Stimulated activated effector memory CD8-positive, alpha-beta T cell treated with anti-CD3 and anti-CD28 coated beads, Interleukin-12 subunit alpha, Interleukin-12 subunit beta, amount 100 ng/mL, for 72 hours (primary cell): ENCODE results near the gene RAB5B.
A peak's percentile ranks its signal among the peaks of the same experiment; 100 is the strongest.
"Not testable (repeated sequence)": the region's sequence is repeated elsewhere in the genome, so short reads cannot be mapped to it uniquely, and the experiment has no call there.

ENCODE experiments used
- ATAC-seq: fragments of 150-1000 bp; cut with Tn5 transposase; 2 replicates; pipeline ENCODE4 v1.10.0; 2021
- DNase-seq, 2 donors: peaks; one replicate each; pipeline ENCODE4 v3.0.0; 2021 to 2022; ENCODE audit warnings: low spot score in 2 of 2
- H3K27ac Mint-ChIP-seq: one replicate; pipeline ENCODE4 v1.8.0; 2022; ENCODE audit warnings: mild to moderate bottlenecking, mixed read lengths
- H3K36me3 Mint-ChIP-seq: one replicate; pipeline ENCODE4 v1.8.0; 2022; ENCODE audit warnings: mild to moderate bottlenecking, mixed read lengths
- H3K4me1 Mint-ChIP-seq: one replicate; pipeline ENCODE4 v1.8.0; 2022; ENCODE audit warnings: mixed read lengths
- H3K4me3 Mint-ChIP-seq: one replicate; pipeline ENCODE4 v1.8.0; 2022; ENCODE audit warnings: mild to moderate bottlenecking, mixed read lengths
- H3K9me3 Mint-ChIP-seq: one replicate; pipeline ENCODE4 v1.8.0; 2022; ENCODE audit warnings: mixed read lengths

The RAB5B gene

DNA sequence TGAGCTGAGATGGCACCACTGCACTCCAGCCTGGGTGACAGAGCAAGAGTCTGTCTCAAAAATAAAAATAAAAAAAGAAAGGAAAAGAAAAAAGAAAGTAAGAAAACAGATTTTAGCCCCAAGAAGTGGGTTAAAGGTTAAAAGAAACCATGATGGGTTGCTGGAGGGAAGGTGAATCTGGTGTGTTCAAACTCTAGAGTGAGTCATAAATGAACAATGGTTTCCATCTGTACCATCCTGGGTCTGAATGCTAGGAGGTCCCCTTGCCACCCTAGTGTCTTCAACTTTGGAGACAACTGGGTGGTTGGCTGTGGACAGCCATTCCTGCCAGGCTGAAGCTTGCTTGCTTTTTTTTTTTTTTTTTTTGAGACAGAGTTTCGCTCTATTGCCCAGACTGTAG, 66.3 kb downstream of the RAB5B start:
- Mint-ChIP-seq H3K4me1 (peaks cover 37% of the 10 kb centered on the region), H3K4me3 (peak overlapping the region; percentile 96), H3K9me3 (no peaks in the 10 kb centered on the region), H3K36me3 (peaks cover 60% of the 10 kb centered on the region), H3K27ac (peak overlapping the region; percentile 99)
- ATAC-seq (peak; percentile 60), DNase-seq (no peak)

GRCh38 chr12:56040963-56041551, 67.2 kb downstream of the RAB5B start:
- peak overlapping the region; percentile 96 for H3K4me3 Mint-ChIP-seq
- peak overlapping the region; percentile 99 for H3K27ac Mint-ChIP-seq
- DNase-seq = no peak
- peaks cover 31% of the 10 kb centered on the region for H3K4me1 Mint-ChIP-seq
- H3K36me3 Mint-ChIP-seq = peaks cover 61% of the 10 kb centered on the region
- H3K9me3 Mint-ChIP-seq = no peaks in the 10 kb centered on the region
- no peak for ATAC-seq

GRCh38 chr12:56041552-56042429, 67.9 kb downstream of the RAB5B start, which contains the start of gene RPS26:
TSS of gene RPS26 (plus strand) at chr12:56041918. CDS start at chr12:56042167, 249 bp downstream.
- DNase-seq (peak; percentile 73 to 93), ATAC-seq (peak; percentile 91)
- Mint-ChIP-seq H3K4me3 (peak within 1 kb of the TSS; percentile 96), H3K9me3 (no peaks in the 10 kb centered on the region), H3K27ac (peak within 1 kb of the TSS; percentile 99), H3K4me1 (peaks cover 38% of the 10 kb centered on the region), H3K36me3 (peaks cover 60% of the 10 kb centered on the region)

- peaks cover 58% of the 10 kb centered on the region for H3K36me3 Mint-ChIP-seq
- DNase-seq = not testable (repeated sequence)
Measured at GRCh38 chr12:56042430-56042813, 68.5 kb downstream of the RAB5B start.

GRCh38 chr12:56042843-56043242, 69.0 kb downstream of the RAB5B start:
- Mint-ChIP-seq H3K9me3 (no peaks in the 10 kb centered on the region), H3K27ac (peak overlapping the region; percentile 99), H3K4me3 (peak overlapping the region; percentile 96), H3K4me1 (peaks cover 38% of the 10 kb centered on the region), H3K36me3 (peaks cover 54% of the 10 kb centered on the region)
- no peak for DNase-seq
- ATAC-seq = no peak

More at GRCh38 chr12:56042430-56042813, 68.5 kb downstream of the RAB5B start:
- H3K4me1 Mint-ChIP-seq = peaks cover 38% of the 10 kb centered on the region
- ATAC-seq, H3K9me3 Mint-ChIP-seq: not testable (repeated sequence)
- H3K27ac Mint-ChIP-seq = peak overlapping the region; percentile 99
- peak overlapping the region; percentile 96 for H3K4me3 Mint-ChIP-seq
